Activated CD4-positive, alpha-beta T cell treated with anti-CD3 and anti-CD28 coated beads, Interleukin-2, amount 50 U/mL, for 4 hours (primary cell): ENCODE measurements around the gene CDK15.
A peak's percentile ranks its signal among the peaks of the same experiment; 100 is the strongest.
"Not testable (repeated sequence)": the region's sequence is repeated elsewhere in the genome, so short reads cannot be mapped to it uniquely, and the experiment has no call there.

Source experiments
- DNase-seq, 2 experiments: peaks; one replicate each; pipeline ENCODE4 v3.0.0-alpha.2; 2020

CDK15 gene

DNA sequence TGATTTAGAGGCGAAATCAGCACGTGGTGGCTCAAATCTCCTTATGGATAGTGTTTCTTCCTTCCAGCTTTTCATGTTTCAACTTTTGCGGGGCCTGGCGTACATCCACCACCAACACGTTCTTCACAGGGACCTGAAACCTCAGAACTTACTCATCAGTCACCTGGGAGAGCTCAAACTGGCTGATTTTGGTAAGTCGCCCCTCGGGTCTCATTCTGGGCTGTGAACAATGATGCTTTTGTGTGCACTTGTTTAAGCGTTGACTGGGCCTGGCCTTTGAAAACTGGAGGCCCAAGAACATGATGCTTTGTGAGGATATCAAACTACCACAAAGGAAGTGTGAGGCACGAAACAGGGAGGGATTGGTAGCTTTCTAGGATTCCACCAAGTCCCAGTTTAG, 27.4 kb downstream of the CDK15 start:
- DNase-seq: no peak

DNA sequence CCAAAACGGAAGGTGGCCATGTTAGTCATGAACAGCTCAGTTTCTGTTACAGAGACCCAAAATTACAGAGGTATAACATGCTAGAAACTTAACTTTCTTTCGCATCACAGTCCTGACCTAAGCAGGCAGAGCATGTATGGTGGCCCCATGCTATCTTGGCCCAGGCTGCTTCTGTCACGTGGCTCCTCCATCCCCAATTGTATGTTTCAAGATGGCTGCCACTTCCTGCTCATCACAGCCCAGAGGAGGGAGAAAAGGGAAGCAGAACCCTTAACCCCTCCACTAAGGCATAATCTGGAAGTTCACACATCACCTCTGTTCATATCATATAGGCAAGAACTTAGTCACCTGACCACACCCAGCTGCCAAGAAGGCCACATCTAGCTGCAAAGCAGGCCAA, 28.7 kb downstream of the CDK15 start:
- no peak for DNase-seq

DNA sequence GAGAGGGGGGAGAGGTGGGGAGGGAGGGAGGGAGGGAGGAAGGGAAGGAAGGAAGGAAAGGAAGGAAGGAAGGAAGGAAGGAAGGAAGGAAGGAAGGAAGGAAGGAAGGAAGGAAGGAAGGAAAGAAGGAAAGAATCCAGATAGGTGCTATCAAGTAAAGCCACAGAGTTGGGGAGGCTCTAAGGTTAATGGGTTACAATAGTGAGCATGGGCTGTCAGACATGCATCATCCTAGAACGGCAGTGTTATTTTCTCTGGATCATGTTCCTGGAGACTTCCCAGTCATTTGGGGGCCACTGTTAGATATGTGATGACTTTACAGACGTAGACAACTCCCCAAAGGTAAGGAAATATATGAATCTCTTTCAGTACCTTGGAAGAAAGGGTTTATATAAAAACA, 31.1 kb downstream of the CDK15 start:
- no peak for DNase-seq

DNA sequence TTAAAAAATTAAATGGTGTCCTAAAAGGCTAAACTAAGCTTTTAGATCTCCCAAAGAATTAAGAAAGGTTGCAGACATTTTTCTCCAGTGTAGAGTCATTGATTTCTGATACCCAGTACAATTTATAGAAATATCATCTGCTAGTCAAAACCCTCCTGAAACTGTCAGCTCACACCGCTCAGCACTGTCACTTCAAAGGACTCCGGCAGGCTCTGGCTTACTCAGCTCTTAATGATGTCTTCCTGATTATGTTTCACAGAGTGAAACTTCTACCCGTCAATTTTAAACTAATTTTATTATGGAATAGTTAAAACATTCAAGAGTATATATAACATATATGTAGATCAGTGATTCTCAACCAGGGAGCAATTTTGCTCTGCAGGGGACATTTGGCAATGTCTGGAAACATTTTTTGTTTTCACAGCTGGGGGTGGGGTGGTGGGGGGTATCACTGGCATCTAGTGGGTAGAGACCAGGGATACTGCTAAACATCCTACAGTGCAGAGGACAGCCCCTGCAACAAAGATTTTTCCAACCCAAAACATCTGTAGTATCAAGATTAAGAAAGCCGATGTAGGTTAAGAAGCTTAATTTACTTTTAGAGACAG, 31.6 kb downstream of the CDK15 start:
- no peak for DNase-seq

DNA sequence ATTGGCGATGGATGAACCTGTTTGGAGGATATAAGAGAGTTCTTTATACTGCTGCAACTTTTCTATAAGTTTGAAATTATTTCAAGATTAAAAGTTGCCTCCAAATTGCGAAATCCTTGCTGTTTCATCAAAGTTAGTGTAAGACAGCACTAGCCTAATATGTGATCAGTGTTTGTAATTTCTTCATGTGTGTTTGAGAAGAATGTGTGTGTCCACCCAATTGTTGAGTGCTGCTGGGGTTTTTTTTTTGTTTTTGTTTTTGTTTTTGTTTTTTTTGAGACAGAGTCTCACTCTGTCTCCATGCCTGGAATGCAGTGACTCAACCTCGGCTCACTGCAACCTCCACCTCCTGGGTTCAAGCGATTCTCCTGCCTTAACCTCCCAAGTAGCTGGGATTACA, 33.4 kb downstream of the CDK15 start:
- DNase-seq: no peak

DNA sequence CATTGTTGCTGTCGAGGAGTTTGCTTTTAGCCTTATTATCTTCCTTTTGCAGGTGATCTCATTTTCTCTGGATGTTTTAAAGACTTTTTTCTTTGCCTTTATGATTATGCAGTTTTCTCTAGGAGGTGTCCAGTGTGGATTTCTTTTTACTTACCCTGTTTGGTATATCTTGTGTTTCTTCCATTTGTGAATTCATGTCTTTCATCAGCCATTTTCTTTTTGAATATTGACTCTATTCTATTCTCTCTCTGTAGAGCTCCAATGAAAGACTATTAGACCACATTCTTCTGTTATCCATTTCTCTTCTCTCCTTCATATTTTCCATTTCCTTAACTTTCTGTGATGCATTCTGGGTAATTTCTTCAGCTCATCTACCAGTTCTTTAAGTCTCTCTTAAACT, 34.4 kb downstream of the CDK15 start:
- DNase-seq: no peak

DNA sequence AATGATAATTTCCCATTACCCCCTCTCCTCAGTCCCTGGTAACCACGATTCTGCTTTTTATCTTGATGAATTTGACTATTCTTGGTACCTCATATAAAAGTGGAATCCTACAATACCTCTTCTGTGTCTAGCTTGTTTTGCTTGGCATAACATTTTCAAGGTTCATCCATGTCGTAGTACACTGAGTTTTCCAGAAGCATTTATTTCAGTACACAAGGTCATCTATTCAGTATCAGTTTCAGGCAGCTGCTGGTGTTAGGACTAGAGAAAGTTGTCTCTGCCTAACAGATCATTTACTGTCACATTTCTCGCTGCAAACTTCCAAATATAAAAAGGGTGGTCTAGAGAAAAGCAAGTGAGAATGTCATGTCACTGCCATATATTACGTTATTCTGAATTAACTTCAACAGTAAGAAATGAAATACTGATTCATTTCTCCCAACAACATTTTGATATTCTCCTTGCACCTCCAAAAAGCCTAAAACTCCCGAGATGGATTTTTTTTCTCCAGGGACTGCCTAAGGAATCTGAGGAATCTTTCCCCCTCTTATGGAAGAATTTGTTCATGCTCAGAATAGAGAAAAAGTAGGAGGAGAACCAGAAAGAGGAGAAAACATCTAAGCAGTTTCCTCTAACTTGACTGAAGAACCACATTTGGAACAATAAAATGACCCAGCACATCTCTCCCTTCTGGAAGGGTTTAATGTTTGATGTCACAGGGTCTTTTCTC, 36.0 kb downstream of the CDK15 start:
- no peak for DNase-seq

DNA sequence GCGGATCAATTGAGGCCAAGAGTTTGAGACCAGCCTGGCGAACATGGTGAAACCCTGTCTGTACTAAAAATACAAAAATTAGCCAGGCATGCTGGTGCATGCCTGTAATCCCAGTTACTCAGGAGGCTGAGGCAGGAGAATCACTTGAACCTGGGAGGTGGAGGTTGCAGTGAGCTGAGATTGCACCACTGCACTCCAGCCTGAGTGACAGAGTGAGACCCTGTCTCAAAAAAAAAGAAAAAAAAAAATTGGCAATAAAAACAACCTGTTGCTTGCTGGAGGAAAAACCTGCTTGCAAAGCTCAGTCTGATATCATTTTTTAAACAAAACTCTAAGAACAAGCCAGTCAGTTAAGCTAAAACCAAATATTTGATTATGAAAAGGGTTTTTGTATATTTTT, 38.6 kb downstream of the CDK15 start:
- not testable (repeated sequence) for DNase-seq

DNA sequence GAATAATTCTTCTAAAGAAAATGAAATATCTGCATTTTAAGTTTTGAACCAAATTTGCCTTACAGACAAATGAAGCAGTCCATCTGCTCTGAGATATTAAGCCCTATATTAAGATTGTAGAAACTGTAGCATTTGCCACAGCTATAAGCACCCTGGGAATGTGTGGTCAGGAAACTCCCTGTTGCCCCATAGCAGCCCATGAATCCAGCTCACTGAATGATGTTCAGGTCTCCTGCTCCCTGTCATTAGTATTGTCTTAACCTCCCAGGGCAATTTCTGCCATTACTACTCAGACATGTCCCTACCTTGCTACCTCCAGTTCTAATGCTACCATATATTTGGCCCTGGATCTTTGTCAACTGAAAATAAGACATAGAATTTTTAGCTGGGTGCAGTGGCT, 41.1 kb downstream of the CDK15 start:
- no peak for DNase-seq

DNA sequence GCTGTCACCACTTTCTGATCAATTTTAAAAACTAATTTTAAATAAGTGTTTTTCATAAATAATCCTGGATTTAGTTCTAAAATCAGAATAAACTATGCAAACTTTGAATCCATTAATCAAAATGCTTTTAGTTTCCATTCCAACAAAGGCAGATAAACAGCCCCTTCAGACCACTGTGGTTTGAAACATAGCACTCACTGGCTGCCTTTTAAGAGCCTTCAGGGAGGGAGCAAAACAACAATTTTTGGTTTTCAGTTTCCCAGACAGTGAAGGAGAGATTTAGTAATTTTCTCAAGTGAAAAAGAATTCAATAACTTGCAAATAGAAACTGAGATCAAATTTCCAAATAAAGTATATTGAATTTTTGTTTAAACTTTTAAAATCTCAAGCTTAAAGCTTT, 46.1 kb downstream of the CDK15 start:
- no peak for DNase-seq

DNA sequence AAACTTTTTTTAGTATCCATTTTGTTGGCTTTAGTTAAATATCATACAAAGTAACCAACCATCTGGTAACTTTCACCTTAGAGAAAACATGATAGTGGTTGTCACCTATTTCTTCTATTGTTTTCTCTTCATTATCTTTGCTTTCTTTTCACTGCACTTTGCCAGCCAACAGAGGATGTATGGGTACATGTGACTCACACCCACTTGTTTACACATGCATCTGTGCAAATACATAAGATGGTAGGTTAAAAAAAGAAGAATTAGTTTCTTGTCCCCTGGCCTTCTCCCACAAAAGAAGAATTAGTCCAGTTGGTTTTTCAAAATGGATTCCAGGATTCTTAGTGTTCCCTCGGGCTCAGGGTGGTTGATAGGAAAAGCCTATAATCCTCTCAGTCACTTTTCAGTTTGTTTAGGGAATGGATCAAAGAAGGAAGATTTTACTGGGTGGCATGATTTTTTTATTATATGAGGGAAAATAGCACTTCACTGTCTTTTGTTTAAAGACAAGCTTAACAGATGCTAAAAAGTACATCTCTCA, 46.6 kb downstream of the CDK15 start:
- DNase-seq: no peak

DNA sequence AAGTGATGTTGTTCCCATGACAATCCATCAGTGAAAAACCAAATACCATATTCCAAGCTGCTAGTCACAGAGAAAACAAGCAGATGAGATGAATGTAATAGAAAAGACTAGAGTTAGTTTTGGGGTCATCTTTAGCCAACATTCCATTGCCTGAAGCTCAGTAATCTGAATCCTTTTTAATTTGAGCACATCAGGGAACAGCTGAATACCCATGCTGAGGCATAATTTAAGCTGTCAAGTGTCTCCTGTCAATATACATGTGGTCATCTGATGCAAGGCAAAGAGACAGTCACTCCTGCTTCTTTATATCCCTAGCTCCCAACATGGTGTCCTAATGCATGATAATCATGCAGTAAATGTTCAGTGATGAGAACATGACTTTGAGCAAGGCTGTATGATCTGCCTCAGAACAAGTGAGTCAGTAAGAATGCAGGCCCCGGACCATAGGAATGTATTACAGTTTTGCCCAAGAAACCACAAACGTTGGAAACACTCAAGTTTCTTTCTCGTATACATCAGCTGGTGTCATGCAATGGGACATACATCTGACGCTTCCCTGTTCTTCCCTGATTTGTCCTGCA, 48.0 kb downstream of the CDK15 start:
- DNase-seq: no peak

DNA sequence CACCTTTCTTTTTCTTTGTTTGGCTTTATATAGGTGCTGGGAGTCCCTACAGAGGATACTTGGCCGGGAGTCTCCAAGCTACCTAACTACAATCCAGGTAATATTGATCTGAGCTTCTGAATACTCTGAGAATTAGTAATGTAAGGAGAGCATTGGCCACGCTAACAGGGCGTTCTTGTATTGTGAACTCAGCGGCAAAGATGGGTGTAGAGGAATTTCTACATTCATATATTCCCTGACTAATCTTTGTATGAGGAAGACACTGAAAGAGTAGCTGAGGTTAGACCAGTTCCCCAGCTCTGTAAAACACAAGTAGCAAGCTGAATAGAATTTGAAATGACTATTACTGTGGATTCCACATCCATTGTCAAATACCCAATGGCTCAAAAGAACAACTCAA, 48.5 kb downstream of the CDK15 start:
- DNase-seq: no peak

DNA sequence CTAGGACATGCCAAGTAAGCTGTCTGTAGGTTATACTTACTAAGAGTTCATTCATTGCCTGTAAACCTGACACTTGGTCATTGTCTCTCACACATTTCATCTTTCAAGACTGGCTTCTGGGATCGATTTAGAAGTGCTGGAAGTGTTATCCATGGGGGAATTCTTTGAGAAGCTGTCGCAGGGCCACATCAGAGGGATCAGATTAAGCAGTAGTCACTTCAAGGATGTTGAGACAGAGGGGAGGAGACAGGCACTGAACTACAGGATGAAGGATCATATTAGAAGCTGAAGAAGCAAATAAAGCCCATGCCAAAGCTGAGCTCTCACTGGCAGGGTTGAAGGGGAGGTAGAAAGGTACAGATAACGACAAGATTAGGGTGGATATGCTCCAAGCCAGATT, 49.0 kb downstream of the CDK15 start:
- DNase-seq: no peak

DNA sequence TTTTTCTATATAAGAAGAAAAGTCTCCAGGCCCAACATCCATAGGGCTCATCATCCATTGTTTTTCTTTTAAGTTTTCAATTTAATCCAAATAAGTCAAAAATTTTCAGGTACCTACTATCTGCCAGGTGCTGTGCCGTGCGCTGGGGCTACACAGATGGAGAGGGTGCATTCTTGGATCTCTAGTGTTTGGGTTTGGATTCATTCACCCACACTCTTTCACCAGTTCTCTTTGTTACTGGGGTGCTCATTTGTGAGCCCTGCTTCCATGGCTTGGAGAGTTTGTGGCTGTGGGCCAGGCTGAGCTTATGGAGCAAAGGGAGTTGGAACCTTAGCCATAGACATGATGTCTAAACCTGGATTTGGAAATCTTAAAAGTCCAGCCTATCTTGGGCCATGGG, 51.0 kb downstream of the CDK15 start:
- no peak for DNase-seq

DNA sequence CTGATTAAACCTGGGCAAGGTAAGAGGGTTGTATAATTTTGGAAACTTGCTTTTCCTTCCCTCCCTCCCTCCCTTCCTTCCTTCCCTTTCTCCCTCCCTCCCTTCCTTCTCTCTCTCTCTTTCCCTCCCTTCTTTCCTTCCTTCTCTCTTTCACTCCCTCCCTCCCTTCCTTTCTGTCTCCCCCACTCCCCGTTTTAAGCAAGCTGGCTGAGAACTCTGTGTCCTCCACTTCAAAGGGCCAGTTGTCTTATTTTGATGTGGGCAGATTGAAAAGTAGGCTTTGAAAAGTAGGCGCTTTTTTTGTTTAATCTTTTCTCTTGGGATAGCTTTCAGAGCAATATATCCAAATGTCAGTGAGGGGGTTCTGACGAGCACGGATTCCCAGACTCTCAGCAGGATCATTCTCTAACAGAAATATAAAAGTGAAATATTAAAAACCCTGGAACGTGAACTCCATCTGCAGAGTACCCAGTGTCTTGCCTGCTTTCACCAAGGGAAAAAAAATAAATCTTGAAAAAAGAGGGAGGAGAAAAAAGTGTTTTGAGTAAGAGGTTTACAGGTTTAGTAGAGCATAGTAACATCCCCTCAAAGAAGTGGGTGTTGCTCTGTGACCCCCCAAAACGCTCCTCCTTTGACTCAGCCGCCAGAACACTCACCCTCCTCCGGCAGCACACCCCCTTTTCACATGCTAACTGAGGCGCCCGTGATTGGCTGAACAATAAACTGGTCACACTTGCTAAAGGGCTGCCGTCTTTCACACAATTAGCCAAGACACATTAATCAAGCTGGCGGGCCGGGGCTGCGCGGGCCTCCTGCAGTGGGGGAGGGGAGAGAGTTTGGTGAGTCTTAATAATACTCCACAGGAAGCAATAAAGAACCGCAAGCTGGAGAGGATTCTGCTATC, 52.2 kb downstream of the CDK15 start:
- peak in 1 of 2 experiments; percentile 2 for DNase-seq

DNA sequence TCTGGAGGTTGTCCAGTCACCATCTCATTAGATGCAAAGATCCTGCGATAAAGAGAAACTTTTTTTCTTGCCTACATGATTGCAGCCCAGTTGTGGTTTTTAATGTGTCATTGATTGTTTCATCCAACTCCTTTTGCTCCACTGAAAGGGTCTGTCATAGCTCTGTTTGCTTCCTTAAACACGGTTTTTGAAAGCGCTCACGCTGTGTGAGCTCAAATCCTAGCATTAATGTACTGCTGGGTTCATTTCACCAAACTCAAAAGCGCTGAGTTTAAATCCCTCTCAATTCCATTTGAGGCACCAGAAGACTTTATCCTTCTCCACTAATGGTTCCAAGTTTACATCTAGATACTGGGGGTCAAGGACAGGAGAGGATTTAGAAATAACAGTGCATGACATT, 53.6 kb downstream of the CDK15 start:
- no peak for DNase-seq

DNA sequence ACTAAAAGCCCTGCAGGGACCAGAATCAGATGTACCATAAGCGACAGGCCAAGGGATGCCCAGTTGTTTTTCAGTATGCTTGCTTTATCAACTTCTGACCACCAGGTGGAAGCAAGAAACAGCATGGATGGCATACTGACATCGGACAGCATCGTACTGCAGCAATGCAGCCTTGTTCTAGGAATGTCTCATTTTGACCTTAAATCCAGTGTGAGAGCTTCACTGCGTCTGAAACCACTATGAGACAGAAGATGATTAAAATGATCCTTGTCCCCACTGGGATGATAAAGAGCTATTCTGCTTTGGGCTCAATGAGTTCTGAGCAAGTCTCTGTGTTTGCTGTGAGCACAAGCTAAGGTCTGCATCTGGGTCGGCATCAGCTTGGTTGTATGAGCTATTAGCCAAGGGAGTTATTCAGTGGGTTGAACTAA, 54.3 kb downstream of the CDK15 start:
- peak; percentile 4 to 19 for DNase-seq

DNA sequence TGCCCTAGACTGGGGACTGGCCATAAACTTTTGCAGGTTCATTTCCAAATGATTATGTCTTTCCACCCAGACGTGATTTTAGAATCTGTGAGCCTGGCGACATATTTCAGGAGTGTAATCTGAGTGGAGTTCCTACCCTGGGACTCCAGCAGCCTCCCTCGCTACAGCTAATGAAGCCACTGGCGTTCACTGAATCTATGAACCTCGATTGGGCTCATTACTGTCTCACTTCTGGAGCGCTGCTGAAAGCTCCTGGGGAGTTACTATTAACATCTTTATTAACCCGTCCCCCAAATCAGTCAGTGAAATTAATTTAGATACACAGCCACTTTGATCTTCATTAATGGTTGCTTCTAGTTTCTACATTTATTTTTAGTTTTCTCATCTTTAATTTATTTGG, 56.5 kb downstream of the CDK15 start:
- DNase-seq: no peak

DNA sequence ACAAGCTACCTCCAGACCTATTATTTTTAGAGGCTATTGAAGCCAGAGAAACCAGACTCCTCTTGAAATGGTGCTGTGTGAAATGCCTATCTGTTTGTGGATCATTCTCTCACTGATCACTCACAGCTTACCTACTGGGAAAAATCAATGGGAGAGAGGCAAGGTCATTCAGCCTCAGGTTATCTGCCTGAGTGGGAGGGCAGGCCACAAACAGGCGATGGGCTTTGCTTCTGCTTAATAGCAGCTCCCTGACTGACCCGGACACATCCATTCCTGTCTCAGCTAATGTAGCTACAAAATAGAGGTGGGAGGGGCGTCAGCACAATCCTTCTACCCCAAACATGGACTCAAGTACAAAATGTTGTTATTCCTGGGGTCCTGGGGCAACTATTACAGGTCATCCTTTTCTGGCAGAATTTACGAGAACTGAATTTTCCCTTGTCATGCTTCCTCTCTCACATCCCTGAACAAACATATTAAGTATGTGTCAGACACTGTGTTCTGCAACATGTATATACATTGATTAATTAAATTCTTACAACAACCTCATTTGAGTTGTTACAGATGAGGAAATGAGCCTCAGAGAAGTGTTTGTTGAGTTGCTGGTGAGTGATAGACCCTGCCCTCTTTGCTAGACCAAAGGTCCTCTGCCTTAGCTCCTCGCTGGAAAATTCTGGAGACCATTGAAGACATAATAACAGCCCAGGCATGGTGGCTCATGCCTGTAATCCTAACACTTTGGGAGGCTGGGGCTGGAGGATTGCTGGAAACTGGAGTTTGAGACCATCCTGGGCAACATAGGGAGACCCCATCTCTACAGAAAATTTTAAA, 60.5 kb downstream of the CDK15 start:
- DNase-seq: no peak

DNA sequence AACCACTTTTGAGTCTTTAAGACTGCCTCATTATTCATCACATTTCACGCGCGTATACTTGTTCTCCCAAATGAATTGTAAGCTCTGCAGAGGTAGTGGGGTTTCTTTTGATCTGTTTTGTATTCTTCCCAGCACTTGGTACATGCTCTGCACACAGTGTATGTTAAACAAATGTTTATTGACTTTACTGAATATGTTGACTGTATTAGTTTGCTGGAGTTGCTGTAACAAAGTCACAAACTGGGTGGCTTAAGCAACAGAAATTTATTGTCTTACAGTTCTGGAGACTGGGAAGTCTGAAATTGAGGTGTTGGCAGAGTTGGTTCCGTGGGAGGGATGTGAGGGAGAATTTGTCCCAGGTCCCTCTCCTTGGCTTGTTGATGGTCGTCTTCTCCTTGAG, 65.1 kb downstream of the CDK15 start:
- DNase-seq: no peak

DNA sequence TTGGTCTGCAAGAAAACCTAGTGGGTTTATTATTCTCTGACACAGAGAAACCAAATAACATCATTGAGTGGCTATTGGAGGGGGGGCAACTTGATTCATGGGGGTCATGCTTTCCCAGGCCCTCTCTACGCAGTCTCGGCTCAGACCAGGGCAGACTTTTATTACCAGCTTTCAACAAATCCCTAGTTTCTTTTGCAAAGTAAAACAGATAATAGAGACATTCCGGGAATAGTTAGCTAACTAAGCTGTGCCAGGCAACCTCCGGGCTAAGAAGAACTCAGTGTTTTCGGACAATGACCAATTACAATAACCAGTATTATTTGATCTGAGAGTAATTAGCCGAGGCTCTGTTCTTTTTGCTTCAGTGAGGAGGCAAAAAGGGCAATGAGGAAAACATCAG, 66.3 kb downstream of the CDK15 start:
- DNase-seq: no peak
